ENCODE measurements around the gene AMOTL1. TPM values are rescaled to one million over a fixed set of nuclear protein-coding genes. Genes with fewer than 3 reads are reported as not detected.

The AMOTL1 gene
- total RNA-seq, 8 experiments from 2014 or later, result 4.8 to 89.6 (median 22.6) TPM

DNA sequence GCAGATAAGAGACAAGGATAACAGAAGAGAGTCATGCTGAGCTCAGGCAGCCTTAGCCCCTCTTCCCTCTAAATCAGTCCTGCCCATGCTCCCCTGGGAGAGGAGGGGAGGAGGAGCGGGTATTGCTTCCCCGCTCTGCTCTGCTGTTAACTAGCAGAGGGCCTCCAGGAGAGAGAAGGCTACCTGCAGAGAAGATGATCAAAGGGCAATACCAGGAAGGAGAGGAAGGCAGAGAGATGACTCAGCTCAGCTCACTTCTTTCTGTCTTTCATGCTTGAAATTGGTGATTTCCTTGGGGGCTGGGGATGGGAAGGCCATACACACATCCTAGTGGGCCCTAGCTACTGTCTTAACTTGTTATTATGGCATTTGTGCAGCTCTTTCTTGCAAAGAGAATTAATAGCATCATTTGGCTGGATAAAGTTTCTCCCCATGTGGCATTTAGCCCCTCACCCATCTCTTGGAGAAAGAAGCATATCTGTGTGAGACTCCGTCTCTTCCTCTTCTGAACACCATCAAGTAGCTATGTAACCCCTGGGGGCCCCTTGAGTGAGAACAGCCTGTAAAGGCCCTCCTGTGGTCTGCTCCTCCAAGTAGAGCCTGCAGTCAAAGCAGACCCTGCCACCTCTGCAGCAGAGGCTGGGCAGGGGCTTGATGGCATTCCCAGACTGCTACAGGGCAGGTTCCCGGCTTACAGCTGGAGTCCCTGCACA lies 33.4 kb upstream of the AMOTL1 start:
- Histone ChIP-seq H3K4me3 (no peak overlapping the region), H3K27ac (no peak overlapping the region), H3K4me1 (replicated peaks in 1 of 2) (peaks cover under 1 to 9% of the 10 kb centered on the region in 2 donors)
- in situ Hi-C loops (cut with MboI; ENCODE audit: low pct_unique_long_range_greater_than_20kb in 2 of 9, low sequenced_read_pairs in 9 of 9, unreplicated experiment in 9 of 9), result loop anchor here in 1 of 9 experiments (10.0 kb wide), 1 partner anchor 110 kb away; no protein-coding TSS in a partner anchor
- WGBS, 10 experiments, result 65 to 100% (median 73%) methylated on average over 1 to 3 of the region's 4 CpGs; no CpG with 5 or more reads in 4 of the 10 experiments
- peak in 5 of 8 experiments; percentile 24 to 87 (median 49) for ATAC-seq (replicated peaks in 6 of 8)

DNA sequence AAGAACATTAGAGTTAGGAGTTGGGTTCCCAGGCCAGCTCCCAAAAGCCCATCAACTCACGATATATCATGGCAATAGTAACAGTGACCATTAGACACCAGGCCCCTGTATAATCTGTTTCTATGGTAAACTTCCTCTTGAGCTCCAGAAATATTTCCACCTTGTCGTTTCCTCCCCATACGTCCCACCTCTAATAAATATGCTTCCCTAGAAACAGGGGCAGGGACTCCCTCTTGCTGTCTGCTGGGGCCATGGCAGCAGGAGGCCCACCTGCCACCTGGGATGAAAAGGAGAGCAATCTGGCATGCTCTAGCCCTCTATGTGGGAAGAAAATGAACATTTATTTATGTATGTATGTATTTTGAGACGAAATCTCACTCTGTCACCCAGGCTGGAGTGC lies 32.2 kb upstream of the AMOTL1 start:
- WGBS, 10 experiments, result 40 to 85% (median 75%) methylated on average over 1 to 4 of the region's 4 CpGs; no CpG with 5 or more reads in 1 of the 10 experiments
- in situ Hi-C loops (cut with MboI; ENCODE audit: low pct_unique_long_range_greater_than_20kb in 2 of 9, low sequenced_read_pairs in 9 of 9, unreplicated experiment in 9 of 9), result loop anchor here in 1 of 9 experiments (10.0 kb wide), 1 partner anchor 111 kb away; no protein-coding TSS in a partner anchor
- no peak for ATAC-seq (replicated peaks in 6 of 8)
- Histone ChIP-seq H3K4me3 (no peak overlapping the region), H3K4me1 (replicated peaks in 1 of 2) (peaks cover 5 to 14% of the 10 kb centered on the region in 2 donors), H3K27ac (no peak overlapping the region)

DNA sequence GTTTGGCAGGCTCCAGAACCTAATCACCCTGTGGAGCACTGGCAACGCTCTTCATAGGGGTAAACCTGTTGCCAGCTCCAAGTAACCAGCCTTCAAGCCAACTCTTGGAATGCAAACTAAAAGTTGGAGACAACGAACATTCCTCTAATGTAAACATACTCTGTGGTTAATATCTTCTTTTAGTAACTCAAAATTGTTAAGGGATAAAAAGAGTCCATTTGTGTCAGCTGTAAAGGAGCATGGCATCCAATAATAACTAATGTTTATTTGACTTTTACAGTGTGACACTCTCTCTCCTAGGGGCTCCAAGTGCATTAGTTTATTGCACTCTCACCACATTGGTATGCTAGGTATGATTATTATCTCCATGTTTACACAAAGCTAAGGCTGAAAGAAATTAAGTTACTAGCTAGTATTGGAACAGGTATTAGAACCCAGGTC lies 31.0 kb upstream of the AMOTL1 start:
- in situ Hi-C loops (cut with MboI; ENCODE audit: low pct_unique_long_range_greater_than_20kb in 2 of 9, low sequenced_read_pairs in 9 of 9, unreplicated experiment in 9 of 9), result loop anchor here in 1 of 9 experiments (10.0 kb wide), 1 partner anchor 112 kb away; no protein-coding TSS in a partner anchor
- Histone ChIP-seq H3K4me1 (replicated peaks in 1 of 2) (peaks cover 13 to 22% of the 10 kb centered on the region in 2 donors), H3K4me3 (no peak overlapping the region), H3K27ac (no peak overlapping the region)
- 43 to 100% (median 85%) methylated on average over 1 to 2 of the region's 2 CpGs for WGBS, 10 experiments
- peak in 1 of 8 experiments; percentile 2 for ATAC-seq (replicated peaks in 6 of 8)

DNA sequence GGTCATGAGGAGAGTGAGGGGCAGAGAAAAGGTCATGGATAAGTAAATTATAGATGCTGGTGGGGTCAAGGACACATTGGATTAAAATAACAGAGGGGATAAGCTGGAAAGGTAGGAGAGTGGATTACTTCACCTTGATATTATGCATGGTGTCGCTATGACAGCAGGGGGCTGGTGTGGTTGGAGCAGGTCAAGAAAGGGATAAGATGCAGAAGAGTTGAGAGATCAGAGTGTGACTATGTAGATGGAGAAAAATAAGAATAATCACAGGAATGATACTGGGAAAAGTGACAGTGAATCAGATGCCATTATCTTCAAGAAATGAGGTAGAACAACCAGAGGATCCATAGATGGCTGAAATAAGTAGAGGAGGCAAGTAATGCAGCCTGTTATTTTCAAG lies 29.4 kb upstream of the AMOTL1 start:
- in situ Hi-C loops (cut with MboI; ENCODE audit: low pct_unique_long_range_greater_than_20kb in 2 of 9, low sequenced_read_pairs in 9 of 9, unreplicated experiment in 9 of 9), result loop anchor here in 1 of 9 experiments (10.0 kb wide), 1 partner anchor 114 kb away; no protein-coding TSS in a partner anchor
- no peak overlapping the region for H3K27ac ChIP-seq
- no peak overlapping the region for H3K4me3 ChIP-seq
- 56 to 100% (median 100%) methylated on average over 1 of the region's 1 CpG; no CpG with 5 or more reads in 2 of the 10 experiments for WGBS, 10 experiments
- H3K4me1 ChIP-seq (replicated peaks in 1 of 2), result peaks cover 17 to 28% of the 10 kb centered on the region in 2 donors
- no peak for ATAC-seq (replicated peaks in 6 of 8)

DNA sequence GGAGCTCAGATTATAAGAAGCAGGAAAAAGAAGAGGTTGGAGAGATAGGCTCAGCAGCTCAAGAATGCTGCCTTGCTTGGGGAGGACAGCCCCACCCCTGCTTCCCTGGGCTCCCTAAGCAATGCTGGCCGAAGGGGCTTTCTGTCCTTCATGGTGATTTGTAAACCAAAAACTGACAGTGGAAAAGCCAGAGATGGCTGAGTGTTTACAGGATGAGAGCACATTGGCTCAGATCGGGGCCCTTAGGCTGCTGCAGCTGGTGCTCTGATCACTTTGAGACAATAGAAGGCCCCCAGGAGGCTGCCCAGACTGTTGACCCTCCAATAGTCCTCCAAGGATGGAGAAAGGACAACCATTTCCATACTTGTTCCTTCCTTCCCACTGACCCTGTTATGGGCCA lies 28.8 kb upstream of the AMOTL1 start:
- in situ Hi-C loops (cut with MboI; ENCODE audit: low pct_unique_long_range_greater_than_20kb in 2 of 9, low sequenced_read_pairs in 9 of 9, unreplicated experiment in 9 of 9), result loop anchor here in 1 of 9 experiments (10.0 kb wide), 1 partner anchor 115 kb away; no protein-coding TSS in a partner anchor

DNA sequence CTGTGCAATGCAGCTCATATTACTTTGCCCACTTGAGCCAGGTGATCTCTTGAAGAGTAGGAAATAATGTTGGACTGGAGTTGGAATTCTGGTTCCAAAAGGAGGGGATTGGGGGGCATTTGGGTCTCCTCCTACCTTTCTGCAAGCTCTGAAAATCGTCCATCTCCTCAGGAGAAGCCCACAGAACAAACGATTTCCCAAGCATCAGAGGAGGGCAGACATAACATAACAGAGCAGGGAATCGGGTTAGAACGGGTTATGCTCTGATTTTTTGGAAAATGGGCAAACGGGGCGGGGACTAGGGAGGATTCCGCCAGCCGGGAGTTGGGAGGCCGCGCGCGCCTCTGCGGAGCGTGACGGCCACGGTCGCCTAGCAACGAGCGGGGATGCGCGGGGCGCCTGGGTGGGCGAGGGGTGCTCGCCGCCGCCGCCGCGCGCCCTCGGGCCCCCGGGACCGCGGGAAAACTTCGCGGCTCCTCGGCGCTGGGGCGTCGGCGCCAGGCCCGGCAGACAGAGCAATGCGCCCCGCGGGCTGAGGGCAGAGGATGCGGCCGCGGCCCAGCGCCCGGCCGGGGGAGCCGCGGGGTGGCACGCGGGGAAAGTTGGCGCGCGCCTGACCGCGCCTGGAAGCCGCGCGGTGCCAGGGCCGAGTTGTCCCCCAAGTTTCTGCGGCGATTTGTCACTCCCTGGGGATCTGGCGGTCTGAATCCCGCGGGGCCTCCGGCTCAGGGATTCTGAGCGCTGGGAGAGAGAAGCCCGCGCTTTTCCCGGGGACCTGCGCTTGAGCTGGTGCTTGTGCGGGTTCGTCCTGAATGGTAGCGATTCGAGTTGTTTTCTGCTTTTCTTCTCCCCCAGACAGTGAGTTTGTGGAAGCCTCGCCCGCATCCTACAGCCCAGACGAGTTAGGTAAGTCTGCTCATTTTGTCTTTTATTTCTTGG lies 27.8 kb upstream of the AMOTL1 start:
- ATAC-seq (replicated peaks in 6 of 8), result peak; percentile 24 to 78 (median 70)
- no peak overlapping the region for H3K27ac ChIP-seq
- in situ Hi-C loops (cut with MboI; ENCODE audit: low pct_unique_long_range_greater_than_20kb in 2 of 9, low sequenced_read_pairs in 9 of 9, unreplicated experiment in 9 of 9), result no loop called here
- H3K4me3 ChIP-seq, result peak overlapping the region; percentile 47 to 57 (median 51)
- 0 to 10% (median 0%) methylated on average over 3 to 16 of the region's 82 CpGs; no CpG with 5 or more reads in 5 of the 10 experiments for WGBS, 10 experiments
- peaks cover 17 to 19% of the 10 kb centered on the region in 2 donors for H3K4me1 ChIP-seq (replicated peaks in 1 of 2)

More for the DNA sequence above, 28.8 kb upstream of the AMOTL1 start:
- Histone ChIP-seq H3K4me1 (replicated peaks in 1 of 2) (peaks cover 17 to 26% of the 10 kb centered on the region in 2 donors), H3K27ac (no peak overlapping the region), H3K4me3 (no peak overlapping the region)
- 20 to 100% (median 83%) methylated on average over 1 of the region's 2 CpGs; no CpG with 5 or more reads in 7 of the 10 experiments for WGBS, 10 experiments
- no peak for ATAC-seq (replicated peaks in 6 of 8)

DNA sequence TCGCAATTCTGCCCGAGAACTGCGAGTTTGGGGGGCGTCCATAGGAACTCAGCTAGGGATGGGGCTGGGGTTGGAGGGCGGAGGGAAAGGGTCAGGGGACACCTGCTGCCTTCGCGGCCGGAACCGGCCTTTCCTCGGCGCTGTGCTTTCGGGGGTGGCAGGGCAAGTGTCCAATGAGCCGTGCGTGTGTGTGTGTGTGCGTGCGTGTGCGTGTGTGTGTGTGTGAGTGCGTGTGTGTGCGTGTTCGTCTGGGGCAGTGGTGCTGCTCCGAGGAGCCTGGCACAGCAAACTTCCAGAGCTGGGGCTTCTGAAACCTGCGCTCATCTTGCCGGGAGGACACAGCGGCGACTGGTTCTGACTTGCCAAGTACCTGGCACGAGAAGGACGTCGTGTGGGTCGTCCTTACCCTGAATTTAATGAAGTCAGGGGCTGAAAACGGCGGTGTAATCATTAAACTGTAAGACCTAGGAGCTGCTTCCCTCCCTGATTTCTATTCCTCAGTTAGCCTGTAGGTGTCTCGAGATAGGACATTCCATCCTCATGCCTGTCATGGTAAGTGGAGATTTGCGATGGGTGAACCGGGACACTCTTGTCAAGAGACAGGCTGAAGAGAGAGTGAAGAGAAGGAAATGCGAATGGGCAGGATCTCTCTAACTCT lies 27.0 kb upstream of the AMOTL1 start:
- peak; percentile 76 to 88 (median 78) for ATAC-seq (replicated peaks in 6 of 8)
- 0 to 4% (median 3%) methylated on average over 3 to 14 of the region's 35 CpGs; no CpG with 5 or more reads in 1 of the 10 experiments for WGBS, 10 experiments
- in situ Hi-C loops (cut with MboI; ENCODE audit: low pct_unique_long_range_greater_than_20kb in 2 of 9, low sequenced_read_pairs in 9 of 9, unreplicated experiment in 9 of 9), result no loop called here
- peak overlapping the region; percentile 47 to 57 (median 51) for H3K4me3 ChIP-seq
- peaks cover 17 to 19% of the 10 kb centered on the region in 2 donors for H3K4me1 ChIP-seq (replicated peaks in 1 of 2)
- no peak overlapping the region for H3K27ac ChIP-seq

DNA sequence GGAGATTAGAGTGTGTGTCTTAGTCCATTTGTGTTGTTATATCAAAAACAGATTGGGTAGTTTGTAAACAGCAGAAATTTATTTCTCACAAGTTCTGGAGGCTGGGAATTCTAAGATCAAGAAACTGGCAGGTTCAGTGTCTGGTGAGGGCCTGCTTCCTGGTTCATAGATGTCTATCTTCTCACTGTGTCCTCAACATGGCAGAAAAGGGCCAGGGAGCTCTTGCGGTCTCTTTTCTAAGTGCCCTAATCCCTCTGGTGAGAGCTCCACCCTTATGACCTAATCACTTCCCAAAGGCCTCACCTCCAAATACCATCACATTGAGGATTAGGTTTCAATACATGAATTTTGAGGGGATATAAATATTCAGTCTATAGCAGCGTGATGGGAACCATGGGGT lies 25.5 kb upstream of the AMOTL1 start:
- 67 to 100% (median 92%) methylated on average over 1 to 2 of the region's 2 CpGs; no CpG with 5 or more reads in 3 of the 10 experiments for WGBS, 10 experiments
- peak in 1 of 8 experiments; percentile 29 for ATAC-seq (replicated peaks in 6 of 8)
- in situ Hi-C loops (cut with MboI; ENCODE audit: low pct_unique_long_range_greater_than_20kb in 2 of 9, low sequenced_read_pairs in 9 of 9, unreplicated experiment in 9 of 9), result no loop called here
- Histone ChIP-seq H3K4me1 (replicated peaks in 1 of 2) (peaks cover 17 to 19% of the 10 kb centered on the region in 2 donors), H3K27ac (no peak overlapping the region), H3K4me3 (no peak overlapping the region)

DNA sequence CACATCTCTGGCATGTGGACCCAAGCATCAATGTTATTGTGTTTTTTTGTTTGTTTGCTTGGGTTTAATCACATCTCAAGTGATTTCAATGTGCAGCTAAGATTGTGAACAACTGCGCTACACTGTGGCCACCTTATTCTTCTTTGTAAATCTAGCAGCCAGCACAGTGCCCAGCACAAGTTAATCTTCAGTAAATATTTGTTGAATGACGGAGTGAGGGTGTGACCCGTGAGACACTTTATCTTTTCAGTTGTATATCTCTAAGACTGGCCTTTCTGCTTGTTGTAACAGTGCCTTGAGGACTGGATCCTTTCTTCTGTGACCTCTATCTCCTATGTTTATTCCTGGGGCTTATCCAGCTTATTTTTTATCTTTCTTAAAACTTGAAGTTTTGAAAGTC lies 21.4 kb upstream of the AMOTL1 start:
- WGBS, 10 experiments, result 10 to 100% (median 70%) methylated on average over 1 to 3 of the region's 3 CpGs; no CpG with 5 or more reads in 3 of the 10 experiments
- H3K4me3 ChIP-seq, result no peak overlapping the region
- in situ Hi-C loops (cut with MboI; ENCODE audit: low pct_unique_long_range_greater_than_20kb in 2 of 9, low sequenced_read_pairs in 9 of 9, unreplicated experiment in 9 of 9), result no loop called here
- peak in 4 of 8 experiments; percentile 10 to 75 (median 46) for ATAC-seq (replicated peaks in 6 of 8)
- no peak overlapping the region for H3K27ac ChIP-seq
- peaks cover 15 to 17% of the 10 kb centered on the region in 2 donors for H3K4me1 ChIP-seq (replicated peaks in 1 of 2)

DNA sequence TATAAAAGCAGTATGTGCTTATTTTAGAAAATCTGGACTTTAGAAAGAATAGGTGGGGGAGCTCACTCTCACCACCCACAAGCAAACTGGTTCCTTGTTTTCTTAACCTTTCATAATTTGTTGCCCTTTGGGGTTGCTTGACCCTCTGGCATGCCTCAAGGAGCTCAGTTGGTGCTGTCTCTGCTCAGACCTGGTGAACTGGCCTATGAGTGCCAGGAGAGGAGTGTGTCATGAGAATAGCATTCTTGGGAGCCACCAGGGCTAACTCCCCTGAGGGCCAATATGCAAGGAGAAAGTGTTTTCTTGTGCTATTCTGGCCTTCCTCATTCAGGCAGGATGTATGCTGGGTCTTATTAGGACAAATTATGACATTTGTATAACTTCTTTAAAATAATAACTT lies 21.0 kb upstream of the AMOTL1 start:
- in situ Hi-C loops (cut with MboI; ENCODE audit: low pct_unique_long_range_greater_than_20kb in 2 of 9, low sequenced_read_pairs in 9 of 9, unreplicated experiment in 9 of 9), result no loop called here
- peaks cover 15 to 17% of the 10 kb centered on the region in 2 donors for H3K4me1 ChIP-seq (replicated peaks in 1 of 2)
- ATAC-seq (replicated peaks in 6 of 8), result peak in 3 of 8 experiments; percentile 27 to 60 (median 39)
- no peak overlapping the region for H3K27ac ChIP-seq
- H3K4me3 ChIP-seq, result no peak overlapping the region

DNA sequence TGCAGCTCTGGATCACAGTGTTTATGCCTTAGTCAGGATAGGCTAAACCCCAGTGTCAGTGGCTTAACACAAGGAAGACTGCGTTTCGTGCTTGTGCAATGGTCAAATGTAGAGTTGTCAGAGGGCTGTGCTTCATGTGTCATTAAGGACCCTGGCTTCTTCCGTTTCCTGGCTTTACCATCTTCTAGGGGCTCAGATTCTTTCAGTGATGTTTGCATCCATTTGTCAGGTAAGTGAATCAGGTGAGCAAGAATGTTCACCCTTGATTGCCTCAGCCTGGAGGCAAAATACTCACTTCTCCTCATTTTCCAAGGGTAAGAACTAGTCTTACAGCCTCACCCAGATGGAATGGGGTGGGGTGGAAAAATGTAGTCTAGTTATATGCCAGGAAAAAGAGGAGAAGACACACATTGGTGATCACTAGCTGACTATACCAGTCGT lies 20.5 kb upstream of the AMOTL1 start:
- WGBS, 10 experiments, result 17 to 100% (median 92%) methylated on average over 1 to 4 of the region's 4 CpGs; no CpG with 5 or more reads in 3 of the 10 experiments
- peak in 1 of 8 experiments; percentile 29 for ATAC-seq (replicated peaks in 6 of 8)
- in situ Hi-C loops (cut with MboI; ENCODE audit: low pct_unique_long_range_greater_than_20kb in 2 of 9, low sequenced_read_pairs in 9 of 9, unreplicated experiment in 9 of 9), result no loop called here
- Histone ChIP-seq H3K4me3 (no peak overlapping the region), H3K4me1 (replicated peaks in 1 of 2) (peaks cover 15 to 17% of the 10 kb centered on the region in 2 donors), H3K27ac (no peak overlapping the region)

DNA sequence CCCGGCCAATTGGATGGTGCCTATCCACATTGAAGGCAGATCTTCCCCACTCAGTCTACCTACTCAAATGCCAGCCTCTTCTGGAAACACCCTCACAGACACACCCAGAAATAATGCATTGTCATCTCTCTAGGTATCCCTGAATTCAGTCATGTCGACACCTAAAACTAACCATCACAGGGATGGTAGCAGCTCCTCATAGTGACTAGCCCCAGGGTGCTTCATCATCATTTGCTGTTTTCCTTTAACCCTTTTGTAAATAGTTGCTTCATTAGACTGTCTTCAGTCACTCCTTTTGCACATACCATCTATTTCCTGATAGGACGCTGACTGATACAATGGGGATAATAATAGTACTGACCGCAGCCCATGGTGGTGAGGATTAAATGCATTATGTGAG lies 18.8 kb upstream of the AMOTL1 start:
- in situ Hi-C loops (cut with MboI; ENCODE audit: low pct_unique_long_range_greater_than_20kb in 2 of 9, low sequenced_read_pairs in 9 of 9, unreplicated experiment in 9 of 9), result no loop called here
- Histone ChIP-seq H3K4me3 (no peak overlapping the region), H3K4me1 (replicated peaks in 1 of 2) (peaks cover 22 to 26% of the 10 kb centered on the region in 2 donors), H3K27ac (no peak overlapping the region)
- ATAC-seq (replicated peaks in 6 of 8), result peak in 1 of 8 experiments; percentile 14
- 65 to 100% (median 89%) methylated on average over 1 to 3 of the region's 4 CpGs; no CpG with 5 or more reads in 4 of the 10 experiments for WGBS, 10 experiments
